ENCODE measurements around the gene TMC2.

Gene TMC2

GRCh38 chr20:2626853-2627541 lies 90.6 kb downstream of the TMC2 start:
- no peak for FAIRE-seq

GRCh38 chr20:2631228-2631627 lies 94.9 kb downstream of the TMC2 start:
- no peak for FAIRE-seq

- FAIRE-seq: no peak
Measured at GRCh38 chr20:2633381-2633780, 97.0 kb downstream of the TMC2 start.

GRCh38 chr20:2637246-2637645 lies 100.9 kb downstream of the TMC2 start:
- FAIRE-seq: no peak

DNA sequence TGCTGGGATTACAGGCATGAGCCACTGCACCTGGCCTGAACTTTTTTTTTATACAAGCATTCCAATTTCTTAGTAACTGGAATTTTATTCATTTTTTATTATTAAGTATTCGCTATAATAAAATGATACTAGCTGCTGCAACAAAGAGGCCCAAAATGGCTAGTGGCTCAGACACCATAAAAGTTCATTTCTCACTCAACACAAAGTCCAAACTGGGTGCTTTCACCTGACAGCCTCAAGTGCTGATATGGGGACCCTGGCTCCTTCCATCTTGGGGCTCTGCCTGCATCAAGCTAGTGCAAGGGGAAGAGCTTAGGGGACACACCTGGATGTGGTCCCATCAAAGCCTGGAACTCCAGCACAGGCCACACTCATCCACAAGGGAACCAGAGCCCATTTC lies 103.9 kb downstream of the TMC2 start:
- FAIRE-seq: no peak

- no peak for FAIRE-seq
Measured at GRCh38 chr20:2640899-2641298, 104.5 kb downstream of the TMC2 start.

DNA sequence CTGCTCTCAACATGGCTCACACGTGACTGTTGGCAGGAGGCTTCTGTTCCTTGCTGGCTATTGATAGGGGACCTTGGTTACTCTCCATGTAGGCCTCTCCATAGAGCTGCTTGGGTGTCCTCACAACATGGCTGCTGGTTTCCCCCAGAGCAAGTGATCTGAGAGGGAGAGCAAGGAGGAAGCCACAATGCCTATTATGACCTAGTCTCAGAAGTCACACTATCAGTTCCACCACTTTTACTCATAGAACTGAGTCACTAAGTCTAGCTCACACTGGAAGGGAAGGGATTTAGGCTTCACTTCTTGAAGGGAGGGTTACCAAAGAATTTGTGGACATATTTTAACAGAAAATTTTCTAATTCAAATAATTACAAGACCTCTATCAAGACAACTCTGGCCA lies 107.3 kb downstream of the TMC2 start:
- FAIRE-seq: no peak

- no peak for FAIRE-seq
Measured at GRCh38 chr20:2651772-2652723, 115.7 kb downstream of the TMC2 start, which contains the start of gene NOP56. TSS of gene NOP56 (plus strand) at chr20:2652632. CDS start at chr20:2652661, 29 bp downstream.

- FAIRE-seq: no peak
Measured at GRCh38 chr20:2652724-2653555, 116.6 kb downstream of the TMC2 start.

DNA sequence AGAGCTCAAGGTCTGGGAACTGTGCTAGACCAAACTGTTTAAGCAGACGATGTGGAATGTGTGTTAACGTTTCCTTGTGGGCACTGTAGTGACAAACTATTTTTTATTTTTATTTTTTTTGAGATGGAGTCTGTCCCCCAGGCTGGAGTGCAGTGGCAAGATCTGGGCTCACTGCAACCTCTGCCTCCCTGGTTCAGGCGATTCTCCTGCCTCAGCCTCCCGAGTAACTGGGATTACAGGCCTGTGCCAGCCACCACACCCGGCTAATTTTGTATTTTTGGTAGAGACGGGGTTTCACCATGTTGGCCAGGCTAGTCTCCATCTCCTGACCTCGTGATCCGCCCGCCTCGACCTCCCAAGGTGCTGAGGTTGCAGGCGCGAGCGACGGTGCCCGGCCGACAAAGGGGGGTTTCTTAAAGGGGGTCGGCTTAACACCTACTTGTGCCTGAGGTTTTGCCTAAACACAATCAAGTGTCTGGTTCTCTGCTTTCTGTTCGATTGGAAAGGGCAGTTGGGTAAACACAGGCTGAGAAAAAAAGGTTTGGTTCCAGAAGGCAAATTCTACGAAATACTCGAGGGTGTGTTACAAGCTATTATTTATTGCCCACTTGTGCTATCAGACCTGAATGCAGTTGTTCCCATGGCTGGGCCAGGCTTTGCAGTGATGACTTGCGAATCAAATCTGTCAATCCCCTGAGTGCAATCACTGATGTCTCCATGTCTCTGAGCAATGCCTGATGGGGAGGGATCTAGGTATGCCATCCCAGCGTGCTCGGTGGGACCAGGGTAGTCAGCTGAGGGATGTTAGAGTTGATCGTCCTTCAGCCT lies 117.4 kb downstream of the TMC2 start:
- no peak for FAIRE-seq

DNA sequence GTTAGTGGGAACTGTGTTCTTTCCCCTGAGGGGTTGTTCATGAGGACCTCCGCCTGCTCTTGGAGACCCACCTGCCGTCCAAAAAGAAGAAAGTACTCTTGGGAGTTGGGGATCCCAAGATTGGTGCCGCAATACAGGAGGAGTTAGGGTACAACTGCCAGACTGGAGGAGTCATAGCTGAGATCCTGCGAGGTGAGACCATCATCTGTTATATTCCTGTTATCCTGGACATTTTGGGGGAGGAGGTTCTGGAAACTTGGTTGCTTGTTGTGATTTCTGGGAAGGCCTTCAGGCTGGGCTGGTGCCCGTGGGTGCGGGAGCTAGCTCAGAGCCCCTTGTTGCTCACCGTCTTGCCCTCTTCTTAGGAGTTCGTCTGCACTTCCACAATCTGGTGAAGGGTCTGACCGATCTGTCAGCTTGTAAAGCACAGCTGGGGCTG lies 118.0 kb downstream of the TMC2 start:
- no peak for FAIRE-seq

- FAIRE-seq: no peak
Measured at GRCh38 chr20:2654831-2655230, 118.5 kb downstream of the TMC2 start.

DNA sequence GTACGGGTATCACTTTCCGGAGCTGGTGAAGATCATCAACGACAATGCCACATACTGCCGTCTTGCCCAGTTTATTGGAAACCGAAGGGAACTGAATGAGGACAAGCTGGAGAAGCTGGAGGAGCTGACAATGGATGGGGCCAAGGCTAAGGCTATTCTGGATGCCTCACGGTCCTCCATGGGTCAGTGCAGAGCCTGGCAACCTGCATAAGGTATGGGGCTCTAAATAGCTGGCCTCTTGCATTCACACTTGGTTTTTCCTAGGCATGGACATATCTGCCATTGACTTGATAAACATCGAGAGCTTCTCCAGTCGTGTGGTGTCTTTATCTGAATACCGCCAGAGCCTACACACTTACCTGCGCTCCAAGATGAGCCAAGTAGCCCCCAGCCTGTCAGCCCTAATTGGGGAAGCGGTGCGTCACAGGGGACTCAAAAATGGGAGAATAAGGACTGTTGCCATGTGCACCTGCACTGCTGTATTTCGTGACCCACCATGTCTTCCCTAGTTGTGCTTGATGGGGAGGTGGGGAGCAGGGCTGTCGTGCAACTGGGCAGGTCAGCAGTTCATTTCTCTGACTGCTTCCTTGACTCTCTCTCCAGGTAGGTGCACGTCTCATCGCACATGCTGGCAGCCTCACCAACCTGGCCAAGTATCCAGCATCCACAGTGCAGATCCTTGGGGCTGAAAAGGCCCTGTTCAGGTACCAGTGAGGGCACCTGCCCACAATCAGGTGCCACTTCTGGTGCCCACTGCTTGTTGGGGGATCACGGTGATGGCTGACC lies 119.2 kb downstream of the TMC2 start:
- no peak for FAIRE-seq

DNA sequence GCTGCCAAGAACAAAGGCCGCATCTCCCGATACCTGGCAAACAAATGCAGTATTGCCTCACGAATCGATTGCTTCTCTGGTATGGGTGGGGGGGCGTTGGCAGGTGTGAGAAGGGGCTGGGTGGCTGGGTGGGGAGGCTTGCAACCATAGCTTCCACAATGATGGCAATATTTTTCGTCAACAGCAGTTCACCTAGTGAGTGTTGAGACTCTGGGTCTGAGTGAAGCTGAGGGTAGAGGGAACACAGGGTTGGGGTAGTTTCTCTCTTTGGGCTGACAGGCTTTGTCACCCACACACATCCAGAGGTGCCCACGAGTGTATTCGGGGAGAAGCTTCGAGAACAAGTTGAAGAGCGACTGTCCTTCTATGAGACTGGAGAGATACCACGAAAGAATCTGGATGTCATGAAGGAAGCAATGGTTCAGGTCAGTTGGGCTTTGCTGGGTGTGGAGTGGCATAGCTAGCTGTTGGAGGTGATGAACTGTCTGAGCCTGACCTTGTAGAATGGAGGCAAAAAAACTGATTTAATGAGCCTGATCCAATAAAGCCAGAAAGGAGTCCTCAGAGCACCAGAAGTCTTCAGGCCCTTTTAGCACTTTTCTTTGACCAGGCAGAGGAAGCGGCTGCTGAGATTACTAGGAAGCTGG lies 120.2 kb downstream of the TMC2 start:
- no peak for FAIRE-seq

DNA sequence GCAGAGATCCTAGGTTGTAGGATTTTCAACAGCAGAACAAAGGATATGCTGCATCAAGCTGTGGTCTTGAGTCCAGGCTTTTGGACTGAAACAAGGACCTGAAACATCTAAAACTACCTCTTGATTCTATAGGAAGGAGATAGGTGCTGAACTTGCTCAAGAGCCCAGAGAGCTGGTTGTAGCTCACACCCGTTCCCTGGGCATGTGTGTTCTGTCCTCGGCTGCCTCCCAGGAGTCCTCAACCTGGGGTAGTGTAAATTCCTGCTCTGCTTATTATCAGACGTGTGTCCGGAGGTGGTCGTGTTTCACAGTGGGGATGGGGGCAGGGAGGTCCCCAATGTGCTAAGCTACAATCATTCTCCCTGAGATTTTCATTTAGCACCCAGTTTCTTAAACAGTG lies 120.9 kb downstream of the TMC2 start:
- FAIRE-seq: no peak

DNA sequence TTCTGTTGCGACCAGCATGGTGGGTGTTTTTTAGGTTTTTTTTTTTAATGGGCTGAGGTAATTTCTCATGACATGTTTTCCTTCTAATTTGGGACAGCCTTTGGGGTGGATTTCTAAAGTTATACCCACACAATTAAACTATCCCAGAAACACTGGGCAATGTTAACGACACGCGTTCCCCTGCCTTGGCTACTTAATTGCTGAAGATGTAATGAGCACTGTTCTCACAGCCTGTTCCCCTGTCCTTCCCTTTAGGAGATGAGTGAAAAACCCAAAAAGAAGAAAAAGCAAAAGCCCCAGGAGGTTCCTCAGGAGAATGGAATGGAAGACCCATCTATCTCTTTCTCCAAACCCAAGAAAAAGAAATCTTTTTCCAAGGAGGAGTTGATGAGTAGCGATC lies 121.3 kb downstream of the TMC2 start:
- FAIRE-seq: no peak

DNA sequence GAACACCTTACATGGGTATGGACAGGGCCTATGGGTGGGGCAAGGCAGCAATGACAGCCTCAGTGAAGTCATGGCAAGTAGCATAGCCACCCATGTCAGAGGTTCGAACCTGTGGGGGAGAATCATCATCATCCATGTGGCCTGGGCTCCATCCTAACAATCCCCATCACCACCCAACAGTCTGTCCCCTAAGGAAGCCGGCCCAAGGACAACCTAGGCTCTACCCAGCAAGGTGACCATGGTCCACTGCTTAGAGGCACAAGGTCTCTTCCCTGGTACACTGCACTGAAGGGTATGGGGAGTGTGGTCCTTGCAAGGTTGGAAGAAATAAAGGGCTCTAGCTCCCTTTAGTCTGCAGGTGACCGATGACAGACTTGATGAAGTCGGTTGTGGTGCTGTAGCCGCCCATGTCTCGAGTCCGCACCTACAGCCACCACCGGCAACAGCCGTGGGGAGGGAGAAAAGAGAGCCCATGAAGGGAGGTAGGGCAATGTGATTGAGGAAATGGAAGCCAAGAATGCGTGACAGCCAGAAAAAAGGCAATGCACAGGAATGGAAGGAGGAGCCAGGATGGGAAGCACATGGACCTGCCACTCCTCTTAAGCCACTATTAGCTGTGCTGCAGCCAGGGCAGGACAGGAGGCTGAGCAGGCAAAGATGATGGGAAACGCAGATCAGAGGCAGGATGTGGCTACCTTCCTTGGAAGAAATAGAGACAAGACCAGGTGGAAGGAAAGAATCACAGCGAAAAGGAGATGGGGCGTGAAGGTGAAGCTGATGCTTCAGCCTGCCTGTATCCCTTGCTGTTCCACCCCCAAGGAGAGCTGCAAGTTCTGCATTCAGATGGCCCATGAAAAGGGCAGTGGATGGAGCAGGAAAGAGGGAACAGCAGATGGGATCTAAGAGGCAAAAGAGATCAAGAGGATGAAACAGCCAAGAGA lies 122.3 kb downstream of the TMC2 start:
- no peak for FAIRE-seq

GRCh38 chr20:2659547-2659946 lies 123.2 kb downstream of the TMC2 start:
- no peak for FAIRE-seq

DNA sequence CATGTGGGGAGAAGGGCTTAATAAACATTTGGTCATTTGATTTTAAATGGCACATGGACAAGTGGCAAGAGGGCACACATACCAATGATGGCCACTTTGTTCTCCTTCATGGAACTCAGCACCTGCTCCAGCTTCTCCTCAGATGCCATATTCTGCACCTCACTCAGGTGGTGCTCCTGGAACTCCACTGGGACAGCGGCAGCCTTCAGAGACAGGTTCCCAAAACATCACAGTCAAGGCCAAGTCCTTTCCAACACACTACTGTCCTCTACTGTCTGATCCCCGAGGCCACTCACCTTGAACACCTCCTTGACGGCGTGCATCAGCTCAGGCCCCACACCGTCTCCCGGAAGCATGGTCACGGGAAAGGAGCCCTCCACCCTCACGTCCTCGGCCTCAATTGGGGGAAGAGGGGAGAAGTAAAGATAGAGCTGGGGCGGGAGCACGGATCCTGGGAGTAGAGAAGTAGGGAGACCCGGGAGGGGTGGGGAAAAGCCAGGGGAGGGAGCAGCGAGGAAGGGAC lies 127.1 kb downstream of the TMC2 start:
- no peak for FAIRE-seq
